T-cell (primary cell): ENCODE measurements around the gene PPIG. TPM values are rescaled to one million over a fixed set of nuclear protein-coding genes. Genes with fewer than 3 reads are reported as not detected.

ENCODE experiments used
- ATAC-seq, 4 experiments: fragments of 200-7000 bp in 3 of 4; fragments of 150-1000 bp in 1 of 4; cut with Tn5 transposase; replicated peaks in 1 of 4; 1 replicate in 3 of 4; 2 replicates in 1 of 4; pipeline ENCODE4 v1.10.0; 2021; ENCODE audit warnings: moderate library complexity in 3 of 4, mild to moderate bottlenecking in 2 of 4, moderate number of reproducible peaks in 1 of 4
- CTCF ChIA-PET, 2 donors: fragments of 300-600 bp; sonication (Branson Sonifier 250); formaldehyde crosslinking; loops; one replicate each; lab custom pipeline; 2022; ENCODE audit warnings: antibody characterized with exemption in 2 of 2; lab: Charles Lee
- POLR2A ChIA-PET, 2 donors: fragments of 300-600 bp; sonication (Branson Sonifier 250); formaldehyde crosslinking; loops; one replicate each; lab custom pipeline; 2022; ENCODE audit warnings: antibody characterized with exemption in 2 of 2; lab: Charles Lee
- DNase-seq, 35 experiments: peaks; one replicate each; pipeline versions ENCODE4 v3.0.0 to v3.0.0-alpha.2; 2013 to 2023
- H3K27ac ChIP-seq: one replicate; pipeline ENCODE4 v1.5.1; 2013; ENCODE audit warnings: low read length
- H3K27me3 ChIP-seq, 2 experiments: replicated peaks in 1 of 2; 1 replicate in 1 of 2; 2 replicates in 1 of 2; pipeline versions ENCODE4 v1.6.1 to v1.7.0; 2013; ENCODE audit warnings: low read length in 1 of 2, mixed read lengths in 1 of 2; ENCODE audit not compliant: control insufficient read depth in 2 of 2, insufficient read depth in 2 of 2; ENCODE audit errors: extremely low read depth in 1 of 2
- H3K36me3 ChIP-seq, 2 donors: 1 replicate in 1 of 2; 2 replicates in 1 of 2; pipeline versions ENCODE4 v1.6.1 to v1.7.0; 2013; ENCODE audit warnings: low read length in 1 of 2; ENCODE audit not compliant: control insufficient read depth in 2 of 2, insufficient read depth in 1 of 2; ENCODE audit errors: extremely low read depth in 1 of 2
- H3K4me1 ChIP-seq, 2 experiments: 1 replicate in 1 of 2; 2 replicates in 1 of 2; pipeline versions ENCODE4 v1.6.1 to v1.7.0; 2013; ENCODE audit warnings: low read length in 2 of 2, mixed read lengths in 1 of 2; ENCODE audit not compliant: insufficient read depth in 2 of 2, control insufficient read depth in 1 of 2; ENCODE audit errors: extremely low read depth in 1 of 2
- H3K4me3 ChIP-seq, 2 donors: 1 replicate in 1 of 2; 2 replicates in 1 of 2; pipeline versions ENCODE4 v1.5.1 to v1.7.0; 2013; ENCODE audit warnings: mild to moderate bottlenecking in 2 of 2, low read length in 1 of 2, moderate library complexity in 1 of 2; ENCODE audit not compliant: control insufficient read depth in 1 of 2; ENCODE audit errors: extremely low read depth in 1 of 2
- H3K9me3 ChIP-seq: 2 replicates; pipeline ENCODE4 v1.7.0; 2013
- H3K27ac Mint-ChIP-seq, 2 donors: one replicate each; pipeline ENCODE4 v1.8.0; 2020 to 2021; ENCODE audit warnings: mild to moderate bottlenecking in 2 of 2, mixed read lengths in 2 of 2
- H3K27me3 Mint-ChIP-seq, 2 donors: one replicate each; pipeline ENCODE4 v1.8.0; 2021 to 2022; ENCODE audit warnings: mixed read lengths in 2 of 2
- H3K36me3 Mint-ChIP-seq: one replicate; pipeline ENCODE4 v1.8.0; 2021; ENCODE audit warnings: mixed read lengths
- H3K4me1 Mint-ChIP-seq, 3 donors: one replicate each; pipeline ENCODE4 v1.8.0; 2020 to 2022; ENCODE audit warnings: mixed read lengths in 3 of 3, mild to moderate bottlenecking in 1 of 3
- H3K4me3 Mint-ChIP-seq, 3 donors: one replicate each; pipeline ENCODE4 v1.8.0; 2020 to 2022; ENCODE audit warnings: mild to moderate bottlenecking in 3 of 3, mixed read lengths in 3 of 3, moderate library complexity in 3 of 3
- H3K9me3 Mint-ChIP-seq, 3 donors: one replicate each; pipeline ENCODE4 v1.8.0; 2020 to 2022; ENCODE audit warnings: mixed read lengths in 3 of 3
- WGBS: methylation state at CpG from one replicate; pipeline ENCODE4 v1.1.5; 2013; ENCODE audit warnings: missing lambda C conversion rate; ENCODE audit not compliant: insufficient coverage; 5-methylcytosine and 5-hydroxymethylcytosine counted together
- total RNA-seq, 35 experiments: library from RNA in 6 of 35; stranded (reverse) in 6 of 35; fragments of 120-200 nt in 1 of 35; gene quantifications; one replicate each; pipeline versions ENCODE4 v1.2.1 to v1.2.4 and lab custom pipeline; 2013 to 2026

PPIG gene
- total RNA-seq, 5 donors from 2014 or later (not counting 1 experiment from before 2014, with no cell fraction given), result 63.6 to 78.2 (median 71.3) TPM

- no peaks in the 10 kb centered on the region for H3K9me3 ChIP-seq
- Mint-ChIP-seq H3K27ac (no peak overlapping the region), H3K27me3 (no peaks in the 10 kb centered on the region), H3K9me3 (peaks cover 0 to 12% (median 0%) of the 10 kb centered on the region in 3 donors), H3K4me1 (no peaks in the 10 kb centered on the region), H3K4me3 (no peak overlapping the region), H3K36me3 (peaks cover 24% of the 10 kb centered on the region)
- DNase-seq (no peak), ATAC-seq (no peak)
- CTCF ChIA-PET, result interaction anchor here in 1 of 2 donors (0.9 kb wide), 1 partner anchor 11 kb away, joined by 3 read pairs; no protein-coding TSS in a partner anchor
- POLR2A ChIA-PET, result no interaction called here
- H3K36me3 ChIP-seq, result peaks cover 0 to 15% of the 10 kb centered on the region in 2 donors
- no peaks in the 10 kb centered on the region for H3K4me1 ChIP-seq
- no peaks in the 10 kb centered on the region for H3K27me3 ChIP-seq
- H3K4me3 ChIP-seq, result no peak overlapping the region
- no CpG with 5 or more reads among the region's 2 CpGs for WGBS
- H3K27ac ChIP-seq, result no peak overlapping the region
Observed at GRCh38 chr2:169641464-169641863, 57.3 kb downstream of the PPIG start.

DNA sequence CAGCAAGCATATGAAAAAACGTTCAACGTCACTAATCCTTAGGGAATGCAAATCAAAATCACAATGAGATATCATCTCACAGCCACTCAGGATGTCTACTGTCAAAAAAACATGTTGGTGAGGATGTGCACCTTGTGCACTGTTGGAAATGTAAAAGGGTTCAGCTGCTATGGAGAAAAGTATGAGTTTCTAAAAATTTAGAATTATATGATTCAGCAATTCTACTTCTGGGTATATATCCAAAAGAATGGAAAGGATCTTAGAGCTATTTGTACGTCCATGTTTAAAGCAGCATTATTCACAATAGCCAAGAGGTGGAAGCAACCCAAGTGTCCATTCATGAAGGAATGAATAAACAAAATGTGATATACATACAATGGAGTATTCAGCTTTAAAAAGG is 60.0 kb downstream of the PPIG start:
- POLR2A ChIA-PET, result interaction anchor here in 1 of 2 donors (0.6 kb wide), 1 partner anchor 33 kb away, joined by 3 read pairs; no protein-coding TSS in a partner anchor

DNA sequence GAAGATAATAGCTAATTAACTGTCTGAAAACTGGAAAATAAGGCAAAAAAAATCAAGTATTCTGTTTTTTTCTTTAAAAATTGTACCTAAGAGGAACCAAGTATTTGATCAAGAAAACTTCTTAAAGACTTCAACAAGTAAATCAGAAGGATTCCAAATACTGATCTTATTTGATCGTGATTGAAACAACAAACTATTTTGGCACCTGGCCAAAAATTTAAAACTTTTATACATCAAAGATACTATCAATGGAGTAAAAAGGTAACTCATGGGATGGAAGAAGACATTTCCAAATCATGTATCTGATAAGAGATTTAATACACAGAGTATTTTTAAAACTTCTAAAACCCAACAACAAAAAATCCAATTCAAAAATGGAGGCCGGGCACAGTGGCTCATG is 63.3 kb downstream of the PPIG start:
- H3K9me3 ChIP-seq, result no peaks in the 10 kb centered on the region
- ChIA-PET CTCF (no interaction called here), POLR2A (no interaction called here)
- DNase-seq (no peak), ATAC-seq (no peak)
- H3K27ac ChIP-seq, result no peak overlapping the region
- peaks cover 0 to 7% (median 0%) of the 10 kb centered on the region in 3 donors for H3K9me3 Mint-ChIP-seq
- H3K27ac Mint-ChIP-seq, result no peak overlapping the region
- H3K4me1 Mint-ChIP-seq, result no peaks in the 10 kb centered on the region
- WGBS, result 100% methylated on average over 1 of the region's 2 CpGs
- H3K36me3 ChIP-seq, result no peaks in the 10 kb centered on the region
- peaks cover 0 to 2% of the 10 kb centered on the region in 2 experiments for H3K27me3 ChIP-seq
- no peaks in the 10 kb centered on the region for H3K36me3 Mint-ChIP-seq
- H3K4me3 Mint-ChIP-seq, result no peak overlapping the region
- H3K27me3 Mint-ChIP-seq, result peaks cover 0 to 5% of the 10 kb centered on the region in 2 donors
- H3K4me1 ChIP-seq, result no peaks in the 10 kb centered on the region
- no peak overlapping the region for H3K4me3 ChIP-seq

More for the DNA sequence above, 60.0 kb downstream of the PPIG start:
- Histone ChIP-seq H3K36me3 (peaks cover 0 to 4% of the 10 kb centered on the region in 2 donors), H3K4me1 (no peaks in the 10 kb centered on the region), H3K9me3 (no peaks in the 10 kb centered on the region), H3K4me3 (no peak overlapping the region), H3K27ac (no peak overlapping the region), H3K27me3 (no peaks in the 10 kb centered on the region)
- DNase-seq (no peak), ATAC-seq (no peak)
- WGBS, result no CpG with 5 or more reads among the region's 3 CpGs
- H3K4me3 Mint-ChIP-seq, result no peak overlapping the region
- H3K27me3 Mint-ChIP-seq, result no peaks in the 10 kb centered on the region
- CTCF ChIA-PET, result interaction anchor here (0.6 kb wide), 3 partner anchors 40 to 192 kb away, joined by 3 to 6 read pairs (median 3); no protein-coding TSS in a partner anchor
- H3K9me3 Mint-ChIP-seq, result peaks cover 0 to 12% (median 0%) of the 10 kb centered on the region in 3 donors
- H3K27ac Mint-ChIP-seq, result no peak overlapping the region
- peaks cover 16% of the 10 kb centered on the region for H3K36me3 Mint-ChIP-seq
- H3K4me1 Mint-ChIP-seq, result no peaks in the 10 kb centered on the region

DNA sequence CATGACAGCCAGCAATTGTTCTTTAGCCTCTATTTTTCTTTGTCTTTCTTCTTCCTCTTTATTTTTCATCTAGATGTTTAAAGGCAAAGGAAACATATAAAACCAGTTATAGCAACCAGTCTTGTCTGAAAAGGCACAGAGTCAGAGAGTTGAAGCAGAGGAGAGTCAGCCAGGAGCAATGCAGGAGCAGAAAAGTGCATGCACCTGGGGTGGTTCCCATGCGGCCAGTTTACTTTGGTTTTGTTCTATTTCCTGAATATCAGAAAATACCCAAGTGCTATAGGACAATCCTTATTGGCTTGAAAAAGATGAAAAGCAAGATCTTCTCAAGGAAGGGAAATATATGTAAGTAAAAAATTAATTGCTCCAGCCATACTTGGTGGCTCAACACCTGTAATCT is 65.1 kb downstream of the PPIG start:
- peaks cover 0 to 5% of the 10 kb centered on the region in 2 experiments for H3K27me3 ChIP-seq
- CTCF ChIA-PET, result no interaction called here
- Mint-ChIP-seq H3K4me1 (no peaks in the 10 kb centered on the region), H3K27me3 (peaks cover 9 to 15% of the 10 kb centered on the region in 2 donors), H3K4me3 (no peak overlapping the region), H3K27ac (no peak overlapping the region), H3K36me3 (no peaks in the 10 kb centered on the region), H3K9me3 (peaks cover 0 to 1% (median 0%) of the 10 kb centered on the region in 3 donors)
- POLR2A ChIA-PET, result no interaction called here
- DNase-seq, result no peak
- no CpG with 5 or more reads among the region's 1 CpG for WGBS
- no peak overlapping the region for H3K4me3 ChIP-seq
- no peak for ATAC-seq
- H3K36me3 ChIP-seq, result no peaks in the 10 kb centered on the region
- no peaks in the 10 kb centered on the region for H3K9me3 ChIP-seq
- no peak overlapping the region for H3K27ac ChIP-seq
- H3K4me1 ChIP-seq, result no peaks in the 10 kb centered on the region

GRCh38 chr2:169653636-169654035 is 69.5 kb downstream of the PPIG start:
- Mint-ChIP-seq H3K27me3 (peaks cover 14 to 20% of the 10 kb centered on the region in 2 donors), H3K9me3 (no peaks in the 10 kb centered on the region), H3K27ac (no peak overlapping the region), H3K4me1 (no peaks in the 10 kb centered on the region), H3K36me3 (no peaks in the 10 kb centered on the region), H3K4me3 (no peak overlapping the region)
- H3K36me3 ChIP-seq, result no peaks in the 10 kb centered on the region
- H3K4me1 ChIP-seq, result no peaks in the 10 kb centered on the region
- H3K9me3 ChIP-seq, result no peaks in the 10 kb centered on the region
- ATAC-seq, result no peak
- peaks cover 0 to 9% of the 10 kb centered on the region in 2 experiments for H3K27me3 ChIP-seq
- WGBS, result 59% methylated on average over 2 of the region's 3 CpGs
- H3K27ac ChIP-seq, result no peak overlapping the region
- no peak overlapping the region for H3K4me3 ChIP-seq
- ChIA-PET POLR2A (no interaction called here), CTCF (no interaction called here)
- DNase-seq, result no peak

- Mint-ChIP-seq H3K9me3 (no peaks in the 10 kb centered on the region), H3K36me3 (no peaks in the 10 kb centered on the region), H3K4me3 (no peak overlapping the region), H3K27me3 (peaks cover 14 to 20% of the 10 kb centered on the region in 2 donors), H3K4me1 (no peaks in the 10 kb centered on the region), H3K27ac (no peak overlapping the region)
- H3K27ac ChIP-seq, result no peak overlapping the region
- H3K27me3 ChIP-seq, result peaks cover 0 to 9% of the 10 kb centered on the region in 2 experiments
- POLR2A ChIA-PET, result interaction anchor here in 1 of 2 donors (0.7 kb wide), 1 partner anchor 1349 kb away, joined by 5 read pairs; no protein-coding TSS in a partner anchor
- CTCF ChIA-PET, result interaction anchor here in 1 of 2 donors (0.6 kb wide), 1 partner anchor 1052 kb away, joined by 4 read pairs; no protein-coding TSS in a partner anchor
- no peak overlapping the region for H3K4me3 ChIP-seq
- ATAC-seq (no peak), DNase-seq (no peak)
- H3K9me3 ChIP-seq, result no peaks in the 10 kb centered on the region
- no peaks in the 10 kb centered on the region for H3K4me1 ChIP-seq
- no peaks in the 10 kb centered on the region for H3K36me3 ChIP-seq
- 62% methylated on average over 2 of the region's 3 CpGs for WGBS
Observed at GRCh38 chr2:169656164-169656563, 72.0 kb downstream of the PPIG start.
